PFSK-1 (cell line): Measurements from ENCODE around the gene HPCAL4.

ENCODE experiments used
- FOXP2 ChIP-seq: optimal IDR thresholded peaks from 2 replicates; pipeline ENCODE3; 2011; ENCODE audit warnings: borderline replicate concordance, control low read depth, inconsistent platforms; ENCODE audit not compliant: insufficient read depth; ENCODE audit errors: extremely low read length, extremely low read depth
- POLR2AphosphoS5 ChIP-seq: IDR thresholded peaks from 2 replicates; pipeline ENCODE4 v1.6.1; 2012; ENCODE audit warnings: low read depth, mild to moderate bottlenecking, control low read depth, low read length, moderate library complexity
- SIN3A ChIP-seq: IDR thresholded peaks from 2 replicates; pipeline ENCODE4 v1.6.1; 2012; ENCODE audit warnings: mild to moderate bottlenecking, low read length, moderate library complexity, borderline replicate concordance; ENCODE audit not compliant: insufficient read depth
- TAF1 ChIP-seq: IDR thresholded peaks from 2 replicates; pipeline ENCODE4 v1.6.1; 2012; ENCODE audit warnings: low read length, control low read depth, borderline replicate concordance; ENCODE audit not compliant: insufficient read depth
- TF ChIP-seq, protein P1 (sequence below), 2 experiments: IDR thresholded peaks; 2 replicates each; pipeline versions ENCODE4 v1.6.1 to v1.8.0; 2011 to 2012; ENCODE audit warnings: low read depth in 2 of 2, low read length in 2 of 2, control low read depth in 1 of 2, inconsistent platforms in 1 of 2, mild to moderate bottlenecking in 1 of 2, moderate library complexity in 1 of 2; ENCODE audit not compliant: insufficient read depth in 1 of 2

The HPCAL4 gene

DNA sequence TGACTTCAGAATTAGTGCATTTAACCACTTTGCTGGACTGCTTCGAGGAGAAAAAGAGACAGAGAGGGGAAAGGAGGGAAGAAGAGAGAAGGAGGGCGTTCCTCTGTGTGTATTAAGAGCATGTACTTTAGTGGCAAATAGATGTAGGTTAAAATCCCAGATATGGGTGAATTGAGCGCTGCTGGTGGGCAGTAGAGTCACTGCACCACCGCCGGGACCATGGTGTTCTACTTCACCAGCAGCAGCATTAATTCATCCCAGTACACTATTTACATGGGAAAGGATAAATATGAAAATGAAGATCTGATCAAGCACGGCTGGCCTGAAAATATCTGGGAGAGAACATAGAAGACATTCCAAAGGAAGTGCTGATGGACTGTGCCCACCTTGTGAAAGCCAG is 26.6 kb upstream of the HPCAL4 start:
- TF ChIP-seq, protein P1, sequence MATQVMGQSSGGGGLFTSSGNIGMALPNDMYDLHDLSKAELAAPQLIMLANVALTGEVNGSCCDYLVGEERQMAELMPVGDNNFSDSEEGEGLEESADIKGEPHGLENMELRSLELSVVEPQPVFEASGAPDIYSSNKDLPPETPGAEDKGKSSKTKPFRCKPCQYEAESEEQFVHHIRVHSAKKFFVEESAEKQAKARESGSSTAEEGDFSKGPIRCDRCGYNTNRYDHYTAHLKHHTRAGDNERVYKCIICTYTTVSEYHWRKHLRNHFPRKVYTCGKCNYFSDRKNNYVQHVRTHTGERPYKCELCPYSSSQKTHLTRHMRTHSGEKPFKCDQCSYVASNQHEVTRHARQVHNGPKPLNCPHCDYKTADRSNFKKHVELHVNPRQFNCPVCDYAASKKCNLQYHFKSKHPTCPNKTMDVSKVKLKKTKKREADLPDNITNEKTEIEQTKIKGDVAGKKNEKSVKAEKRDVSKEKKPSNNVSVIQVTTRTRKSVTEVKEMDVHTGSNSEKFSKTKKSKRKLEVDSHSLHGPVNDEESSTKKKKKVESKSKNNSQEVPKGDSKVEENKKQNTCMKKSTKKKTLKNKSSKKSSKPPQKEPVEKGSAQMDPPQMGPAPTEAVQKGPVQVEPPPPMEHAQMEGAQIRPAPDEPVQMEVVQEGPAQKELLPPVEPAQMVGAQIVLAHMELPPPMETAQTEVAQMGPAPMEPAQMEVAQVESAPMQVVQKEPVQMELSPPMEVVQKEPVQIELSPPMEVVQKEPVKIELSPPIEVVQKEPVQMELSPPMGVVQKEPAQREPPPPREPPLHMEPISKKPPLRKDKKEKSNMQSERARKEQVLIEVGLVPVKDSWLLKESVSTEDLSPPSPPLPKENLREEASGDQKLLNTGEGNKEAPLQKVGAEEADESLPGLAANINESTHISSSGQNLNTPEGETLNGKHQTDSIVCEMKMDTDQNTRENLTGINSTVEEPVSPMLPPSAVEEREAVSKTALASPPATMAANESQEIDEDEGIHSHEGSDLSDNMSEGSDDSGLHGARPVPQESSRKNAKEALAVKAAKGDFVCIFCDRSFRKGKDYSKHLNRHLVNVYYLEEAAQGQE (IDR thresholded peaks at IDR 0.05; ENCODE audit: insufficient read depth in 1 of 2, low read depth in 2 of 2, low read length in 2 of 2), result no peak
- TF ChIP-seq TAF1, result no peak
- no peak for TF ChIP-seq POLR2AphosphoS5
- TF ChIP-seq SIN3A, result no peak
- no peak for TF ChIP-seq FOXP2

DNA sequence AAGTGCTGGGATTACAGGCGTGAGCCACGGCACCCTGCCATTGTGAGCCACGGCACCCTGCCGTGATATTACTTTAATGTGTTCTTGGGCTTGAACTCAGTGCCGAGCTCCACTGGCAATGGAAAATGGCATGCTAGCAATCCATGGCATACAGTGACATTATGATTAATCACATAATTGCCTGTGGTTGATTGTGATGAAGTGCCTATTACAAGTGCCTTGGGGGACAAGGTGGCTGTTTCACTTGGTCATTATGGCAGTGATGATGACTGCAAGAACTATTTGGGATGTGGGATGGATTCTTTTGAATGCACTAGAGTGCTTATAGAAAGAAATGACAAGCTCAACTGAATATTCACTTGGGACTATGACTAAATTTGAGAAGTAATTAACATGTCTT is 22.3 kb upstream of the HPCAL4 start:
- TF ChIP-seq TAF1, result no peak
- TF ChIP-seq FOXP2, result no peak
- TF ChIP-seq, protein P1 (IDR thresholded peaks at IDR 0.05; ENCODE audit: insufficient read depth in 1 of 2, low read depth in 2 of 2, low read length in 2 of 2), result no peak
- TF ChIP-seq POLR2AphosphoS5, result no peak
- no peak for TF ChIP-seq SIN3A

DNA sequence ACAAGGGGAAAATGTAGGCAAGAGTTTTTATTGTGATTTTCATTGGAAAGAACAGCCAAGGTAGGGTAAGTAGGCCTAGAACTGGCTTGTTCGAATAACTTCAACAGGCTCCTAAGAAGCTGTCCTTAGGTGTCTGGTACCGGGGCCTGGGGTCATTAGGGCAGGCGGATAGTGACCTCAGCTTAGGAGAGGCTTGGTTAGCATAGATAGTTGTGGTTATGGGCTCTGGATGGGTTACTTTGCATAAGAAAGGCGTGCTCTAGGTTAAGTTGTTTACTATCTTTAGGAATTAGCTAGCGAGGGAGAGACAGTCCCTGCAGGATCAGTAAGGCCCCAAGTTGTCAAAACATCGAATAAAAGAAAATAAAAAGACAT is 20.7 kb upstream of the HPCAL4 start:
- no peak for TF ChIP-seq FOXP2
- TF ChIP-seq, protein P1 (IDR thresholded peaks at IDR 0.05; ENCODE audit: insufficient read depth in 1 of 2, low read depth in 2 of 2, low read length in 2 of 2), result no peak
- no peak for TF ChIP-seq POLR2AphosphoS5
- TF ChIP-seq SIN3A, result no peak
- no peak for TF ChIP-seq TAF1

DNA sequence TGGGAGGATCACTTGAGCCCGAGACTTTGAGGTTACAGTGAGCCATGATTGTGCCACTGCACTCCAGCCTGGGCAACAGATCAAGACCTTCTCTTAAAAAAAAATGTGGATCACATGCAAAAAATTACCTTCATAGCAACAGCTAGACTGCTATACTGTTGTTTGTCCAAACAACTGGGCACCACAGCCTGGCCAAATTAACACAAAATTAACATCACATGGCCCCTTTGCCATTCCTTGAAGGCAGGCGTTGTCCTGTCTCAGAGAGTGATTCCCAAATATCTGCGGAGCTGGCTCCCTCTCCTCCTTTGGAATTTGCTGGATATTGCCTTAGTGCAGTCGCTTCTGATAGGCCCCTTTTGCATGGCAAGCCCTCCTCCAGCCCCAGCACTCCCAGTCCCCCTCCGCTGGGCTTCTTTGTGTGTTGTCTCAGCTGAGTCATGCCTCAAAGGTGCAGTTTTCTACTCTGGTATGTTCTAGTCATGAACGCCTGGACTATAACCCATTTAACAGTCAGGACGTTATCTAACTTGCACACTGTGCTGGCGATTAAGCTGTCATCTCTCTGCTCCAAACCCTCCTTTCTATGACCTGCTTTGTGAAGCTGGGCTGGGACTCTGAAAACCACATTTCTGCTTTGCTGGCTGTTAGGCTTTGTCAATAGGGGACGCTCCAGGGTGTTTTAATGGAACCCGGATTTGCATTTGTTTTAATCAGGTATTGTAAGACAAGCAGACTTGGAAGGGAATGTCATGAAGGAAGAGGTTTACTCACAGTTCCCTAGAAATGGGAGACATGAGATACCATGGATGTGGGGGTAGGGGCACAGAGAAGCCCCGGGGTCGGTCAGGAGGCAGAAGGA is 20.1 kb upstream of the HPCAL4 start:
- no peak for TF ChIP-seq TAF1
- no peak for TF ChIP-seq POLR2AphosphoS5
- TF ChIP-seq, protein P1 (IDR thresholded peaks at IDR 0.05; ENCODE audit: insufficient read depth in 1 of 2, low read depth in 2 of 2, low read length in 2 of 2), result no peak
- TF ChIP-seq SIN3A, result no peak
- TF ChIP-seq FOXP2, result no peak

DNA sequence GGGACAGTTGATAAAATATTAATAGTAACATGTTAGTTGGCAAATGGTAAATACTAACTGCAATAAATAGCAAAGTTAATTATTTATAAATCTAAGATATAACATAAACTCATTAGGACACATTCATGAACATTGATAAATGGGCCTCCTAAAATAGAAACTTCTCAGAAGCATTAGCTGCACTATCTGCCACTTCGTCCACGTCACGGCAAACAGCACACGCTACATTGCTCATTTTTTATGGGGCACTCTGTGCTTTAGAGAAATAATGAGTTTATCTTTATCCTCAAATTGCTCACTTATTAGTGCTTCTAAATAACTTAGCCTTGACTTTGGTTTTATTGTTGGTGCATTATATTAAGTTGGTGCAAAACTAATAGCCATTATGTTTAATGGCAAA is 16.3 kb upstream of the HPCAL4 start:
- TF ChIP-seq SIN3A (no peak), FOXP2 (no peak), POLR2AphosphoS5 (no peak), TAF1 (no peak)
- TF ChIP-seq, protein P1 (IDR thresholded peaks at IDR 0.05; ENCODE audit: insufficient read depth in 1 of 2, low read depth in 2 of 2, low read length in 2 of 2), result no peak
